Measurements from ENCODE around the gene RNF224. TPM values are rescaled to one million over a fixed set of nuclear protein-coding genes. Genes with fewer than 3 reads are reported as not detected.

RNF224 gene
- total and polyA plus RNA-seq, 2 of the 13 experiments (the other 11 are each of a cell fraction or from before 2014, with no cell fraction given): 0.09 TPM; not detected in 1

DNA sequence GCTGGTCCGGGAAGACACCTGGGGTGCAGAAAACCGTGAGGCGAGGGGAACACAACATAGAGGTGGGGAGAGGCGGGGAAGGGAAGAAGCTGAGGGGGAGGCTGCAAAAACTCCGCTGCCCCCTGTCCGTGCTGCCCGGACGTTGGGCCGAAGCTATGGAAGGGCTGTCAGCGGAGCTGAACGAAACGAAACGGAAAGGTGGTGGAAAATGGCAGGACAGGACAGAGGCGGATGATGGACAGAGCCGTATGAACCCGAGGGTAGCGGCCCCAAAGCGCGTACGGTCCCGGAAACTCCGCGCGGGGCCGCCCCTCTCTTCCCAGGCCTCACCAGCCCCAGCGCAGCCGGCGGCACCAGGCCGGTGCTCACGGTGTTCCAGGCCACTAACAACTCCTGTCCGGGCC lies 39.2 kb upstream of the RNF224 start (continued):
- TF ChIP-seq EP300 (IDR thresholded peaks at IDR 0.05; ENCODE audit: low read depth in 2 of 2, low read length in 2 of 2): no peak
- TF ChIP-seq EP300 (CRISPR knock-in tag; IDR thresholded peaks at IDR 0.05; ENCODE audit: borderline replicate concordance): no peak
- no peak for TF ChIP-seq IRX3 (CRISPR knock-in tag; IDR thresholded peaks at IDR 0.05; ENCODE audit: borderline replicate concordance, low read depth)
- TF ChIP-seq, protein P1, sequence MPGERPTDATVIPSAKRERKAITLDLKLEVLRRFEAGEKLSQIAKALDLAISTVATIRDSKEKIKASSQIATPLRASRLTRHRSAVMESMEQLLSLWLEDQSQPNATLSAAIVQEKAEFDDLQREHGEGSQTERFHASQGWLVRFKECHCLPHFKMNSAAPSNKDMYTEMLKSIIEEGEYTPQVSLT (CRISPR knock-in tag; IDR thresholded peaks at IDR 0.05; ENCODE audit: borderline replicate concordance, low read depth): no peak
- TF ChIP-seq NFATC3 (CRISPR knock-in tag; IDR thresholded peaks at IDR 0.05): 0 out of 2 replicates have a peak, but pooled peaks have one; percentile 48
- TF ChIP-seq NBN (conservative IDR thresholded peaks at IDR 0.05): no peak
- TF ChIP-seq ZNF317 (CRISPR knock-in tag; IDR thresholded peaks at IDR 0.05): 0 out of 2 replicates have a peak, but pooled peaks have one; percentile 1
- peak; percentile 48; the same call in 1 of the 2 replicates for TF ChIP-seq AHDC1 (CRISPR knock-in tag; IDR thresholded peaks at IDR 0.05; ENCODE audit: borderline replicate concordance)
- TF ChIP-seq ATM (IDR thresholded peaks at IDR 0.05; ENCODE audit: borderline replicate concordance): no peak
- TF ChIP-seq PLSCR1 (CRISPR knock-in tag; IDR thresholded peaks at IDR 0.05; ENCODE audit: borderline replicate concordance): no peak
- TF ChIP-seq KDM5A (IDR thresholded peaks at IDR 0.05; ENCODE audit: borderline replicate concordance, low read length): peak; percentile 99; the same call in 1 of the 2 replicates
- TF ChIP-seq, protein P2, sequence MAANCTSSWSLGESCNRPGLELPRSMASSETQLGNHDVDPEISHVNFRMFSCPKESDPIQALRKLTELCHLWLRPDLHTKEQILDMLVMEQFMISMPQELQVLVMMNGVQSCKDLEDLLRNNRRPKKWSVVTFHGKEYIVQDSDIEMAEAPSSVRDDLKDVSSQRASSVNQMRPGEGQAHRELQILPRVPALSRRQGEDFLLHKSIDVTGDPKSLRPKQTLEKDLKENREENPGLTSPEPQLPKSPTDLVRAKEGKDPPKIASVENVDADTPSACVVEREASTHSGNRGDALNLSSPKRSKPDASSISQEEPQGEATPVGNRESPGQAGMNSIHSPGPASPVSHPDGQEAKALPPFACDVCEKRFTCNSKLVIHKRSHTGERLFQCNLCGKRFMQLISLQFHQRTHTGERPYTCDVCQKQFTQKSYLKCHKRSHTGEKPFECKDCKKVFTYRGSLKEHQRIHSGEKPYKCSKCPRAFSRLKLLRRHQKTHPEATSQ (CRISPR knock-in tag; IDR thresholded peaks at IDR 0.05; ENCODE audit: borderline replicate concordance): no peak
- no peak for TF ChIP-seq GLMP (CRISPR knock-in tag; IDR thresholded peaks at IDR 0.05; ENCODE audit: borderline replicate concordance)
- TF ChIP-seq, protein P3, sequence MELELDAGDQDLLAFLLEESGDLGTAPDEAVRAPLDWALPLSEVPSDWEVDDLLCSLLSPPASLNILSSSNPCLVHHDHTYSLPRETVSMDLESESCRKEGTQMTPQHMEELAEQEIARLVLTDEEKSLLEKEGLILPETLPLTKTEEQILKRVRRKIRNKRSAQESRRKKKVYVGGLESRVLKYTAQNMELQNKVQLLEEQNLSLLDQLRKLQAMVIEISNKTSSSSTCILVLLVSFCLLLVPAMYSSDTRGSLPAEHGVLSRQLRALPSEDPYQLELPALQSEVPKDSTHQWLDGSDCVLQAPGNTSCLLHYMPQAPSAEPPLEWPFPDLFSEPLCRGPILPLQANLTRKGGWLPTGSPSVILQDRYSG (CRISPR knock-in tag; IDR thresholded peaks at IDR 0.05): no peak
- TF ChIP-seq CBFB (CRISPR knock-in tag; IDR thresholded peaks at IDR 0.05): no peak
- TF ChIP-seq CSRNP1 (CRISPR knock-in tag; IDR thresholded peaks at IDR 0.05): no peak
- peak; percentile 84; the same call in 1 of the 2 replicates for TF ChIP-seq ZNF274 (CRISPR knock-in tag; IDR thresholded peaks at IDR 0.05)
